ENCODE results near the gene STAT3. TPM values are rescaled to one million over a fixed set of nuclear protein-coding genes. Genes with fewer than 3 reads are reported as not detected.

STAT3 gene
- total and polyA plus RNA-seq, 2 donors (not counting 3 experiments of a cell fraction or from before 2014, with no cell fraction given): 59.1 to 124 TPM

DNA sequence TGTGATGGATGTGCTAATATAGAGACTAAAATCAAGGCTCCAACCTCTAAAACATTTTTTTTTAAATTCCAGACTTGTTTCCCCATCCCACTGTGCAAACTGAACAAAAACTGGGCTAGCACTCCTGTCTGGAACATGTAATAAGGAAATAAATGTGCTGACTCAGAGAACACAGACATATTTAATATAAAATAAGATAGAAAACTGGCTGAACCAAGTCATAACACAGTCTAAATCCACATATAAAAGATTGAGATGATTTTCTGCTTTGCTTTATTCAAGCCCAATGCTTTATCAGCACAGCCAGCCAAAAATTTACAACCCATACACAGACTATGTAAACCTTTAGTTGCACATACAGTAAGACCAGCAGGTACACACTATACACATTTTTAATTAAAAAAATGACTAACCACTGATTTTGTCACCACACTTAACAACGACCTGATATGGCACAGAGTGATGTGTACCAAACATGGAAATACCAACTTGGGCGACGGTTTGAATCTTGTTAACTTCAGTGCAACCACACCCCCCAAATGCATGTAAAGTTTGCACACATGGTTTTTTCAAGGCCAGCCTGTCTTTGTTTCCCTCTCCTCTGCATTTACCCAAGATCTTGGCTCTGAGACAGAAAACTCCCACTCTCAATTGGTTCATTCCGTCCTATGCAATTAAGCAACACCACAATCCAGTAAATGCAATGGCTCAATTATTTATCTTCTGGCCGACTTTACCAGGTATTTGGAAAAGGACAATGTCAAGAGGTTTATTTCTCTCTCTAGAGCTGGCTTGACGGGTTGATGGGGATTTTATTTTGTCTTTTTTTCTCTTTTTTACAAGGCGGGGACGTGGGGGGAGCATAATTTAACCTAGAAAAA, 1.2 kb downstream of the STAT3 start:
- FAIRE-seq (peak; percentile 63), DNase-seq (ENCODE audit: low read depth, low spot score) (peak; percentile 64)
- Histone ChIP-seq H3K27me3 (ENCODE audit: control insufficient read depth in 2 of 2, insufficient read depth in 2 of 2, low read length in 2 of 2) (no peaks in the 10 kb centered on the region), H3K4me2 (ENCODE audit: insufficient read depth, low read length) (peak overlapping the region; percentile 98), H3K4me1 (ENCODE audit: control insufficient read depth, extremely low read depth, insufficient read depth, low read length) (peaks cover 21% of the 10 kb centered on the region), H3K9me1 (replicated peaks; ENCODE audit: control insufficient read depth, extremely low read depth, insufficient read depth, low read length) (no peaks in the 10 kb centered on the region), H3K36me3 (ENCODE audit: control insufficient read depth in 2 of 2, extremely low read depth in 1 of 2, insufficient read depth in 2 of 2, low read length in 2 of 2) (no peaks in the 10 kb centered on the region), H3K79me2 (ENCODE audit: control insufficient read depth, insufficient read depth, low read length) (peaks cover 52% of the 10 kb centered on the region), H3K4me3 (replicated peaks in 1 of 3; ENCODE audit: insufficient read depth in 1 of 3, low read depth in 1 of 3, low read length in 3 of 3) (peak overlapping the region; percentile 41 to 89 (median 55)), H4K20me1 (replicated peaks; ENCODE audit: control insufficient read depth, extremely low read depth, insufficient read depth, low read length) (peaks cover 5% of the 10 kb centered on the region), H2AFZ (ENCODE audit: low read depth, low read length) (no peak overlapping the region), H3K9me3 (replicated peaks; ENCODE audit: control insufficient read depth, insufficient read depth, low read length) (no peaks in the 10 kb centered on the region), H3K9ac (replicated peaks; ENCODE audit: extremely low read depth, insufficient read depth, low read length) (peak overlapping the region; percentile 85), H3K27ac (ENCODE audit: insufficient read depth, low read depth, low read length) (peak overlapping the region; percentile 74)
- BruUV-seq (replicated peaks): TSS peak; percentile 41
- TF ChIP-seq MYC (IDR thresholded peaks at IDR 0.05; ENCODE audit: low read depth, low read length): no peak
- TF ChIP-seq POLR2AphosphoS5 (IDR thresholded peaks at IDR 0.05; ENCODE audit: insufficient read depth, low read depth, low read length): no peak
- no peak for TF ChIP-seq POLR2A (IDR thresholded peaks at IDR 0.05; ENCODE audit: low read depth, low read length)
- no peak for TF ChIP-seq FOS (IDR thresholded peaks at IDR 0.05; ENCODE audit: borderline replicate concordance, insufficient read depth, low read length)
- TF ChIP-seq EZH2 (IDR thresholded peaks at IDR 0.05; ENCODE audit: borderline replicate concordance, low read depth, low read length, severe bottlenecking): no peak
- TF ChIP-seq GATA2 (IDR thresholded peaks at IDR 0.05; ENCODE audit: insufficient read depth, insufficient read length, low read depth, low read length): no peak
- dilution Hi-C loops (cut with MboI; ENCODE audit: extremely low pct_ligation_motif_present, low sequenced_read_pairs) (no loop called here), intact Hi-C loops (cut with micrococcal nuclease) (loop anchor here (1.0 to 5.0 kb wide), 2 partner anchors 8 to 40 kb away; no protein-coding TSS in a partner anchor)
- POLR2A ChIA-PET: no interaction called here
- CTCF ChIA-PET: interaction anchor here (1.0 to 1.6 kb wide), 2 partner anchors 58 to 75 kb away, joined by 4 to 8 read pairs; no protein-coding TSS in a partner anchor

DNA sequence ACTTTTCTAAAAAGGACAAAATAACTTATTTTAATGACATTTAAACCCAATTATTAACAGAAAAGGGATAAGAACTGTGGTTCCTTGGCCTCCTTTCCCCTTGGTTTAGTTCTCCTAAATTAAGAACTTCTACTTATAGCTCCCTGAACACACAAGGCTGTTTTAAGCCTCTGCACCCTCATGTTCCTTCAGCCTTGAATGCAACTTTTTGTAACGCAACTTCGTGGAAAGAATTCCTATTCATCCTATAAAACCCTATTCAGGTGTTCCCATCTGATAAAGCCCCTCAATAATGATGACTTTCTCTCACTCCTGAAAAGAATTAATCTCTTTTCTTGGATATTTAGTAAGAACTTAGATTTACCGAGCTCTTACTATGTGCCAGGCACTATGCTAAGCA, 6.3 kb downstream of the STAT3 start:
- dilution Hi-C loops (cut with MboI; ENCODE audit: extremely low pct_ligation_motif_present, low sequenced_read_pairs): no loop called here

More for the DNA sequence above, 6.3 kb downstream of the STAT3 start:
- POLR2A ChIA-PET: no interaction called here
- H3K4me2 ChIP-seq (ENCODE audit: insufficient read depth, low read length): no peak overlapping the region
- no peak overlapping the region for H2AFZ ChIP-seq (ENCODE audit: low read depth, low read length)
- H3K9ac ChIP-seq (replicated peaks; ENCODE audit: extremely low read depth, insufficient read depth, low read length): no peak overlapping the region
- TF ChIP-seq MYC (IDR thresholded peaks at IDR 0.05; ENCODE audit: low read depth, low read length) (no peak), EZH2 (IDR thresholded peaks at IDR 0.05; ENCODE audit: borderline replicate concordance, low read depth, low read length, severe bottlenecking) (no peak), GATA2 (IDR thresholded peaks at IDR 0.05; ENCODE audit: insufficient read depth, insufficient read length, low read depth, low read length) (no peak), FOS (IDR thresholded peaks at IDR 0.05; ENCODE audit: borderline replicate concordance, insufficient read depth, low read length) (no peak), POLR2AphosphoS5 (IDR thresholded peaks at IDR 0.05; ENCODE audit: insufficient read depth, low read depth, low read length) (no peak), POLR2A (IDR thresholded peaks at IDR 0.05; ENCODE audit: low read depth, low read length) (no peak), MAX (IDR thresholded peaks at IDR 0.05; ENCODE audit: insufficient read depth, insufficient read length) (no peak), JUN (IDR thresholded peaks at IDR 0.05; ENCODE audit: borderline replicate concordance, insufficient read depth, insufficient read length, low read depth) (no peak), CTCF (IDR thresholded peaks at IDR 0.05; ENCODE audit: extremely low read depth in 1 of 2, insufficient read depth in 1 of 2, low read depth in 1 of 2, low read length in 2 of 2) (no peak)
- no TSS peak for BruUV-seq (replicated peaks)
- peaks cover 8% of the 10 kb centered on the region for H4K20me1 ChIP-seq (replicated peaks; ENCODE audit: control insufficient read depth, extremely low read depth, insufficient read depth, low read length)
- H3K27me3 ChIP-seq (ENCODE audit: control insufficient read depth in 2 of 2, insufficient read depth in 2 of 2, low read length in 2 of 2): no peaks in the 10 kb centered on the region
- no peaks in the 10 kb centered on the region for H3K36me3 ChIP-seq (ENCODE audit: control insufficient read depth in 2 of 2, extremely low read depth in 1 of 2, insufficient read depth in 2 of 2, low read length in 2 of 2)
- H3K9me3 ChIP-seq (replicated peaks; ENCODE audit: control insufficient read depth, insufficient read depth, low read length): no peaks in the 10 kb centered on the region
- H3K4me3 ChIP-seq (replicated peaks in 1 of 3; ENCODE audit: insufficient read depth in 1 of 3, low read depth in 1 of 3, low read length in 3 of 3): no peak overlapping the region
- intact Hi-C loops (cut with micrococcal nuclease): no loop called here
- DNase-seq (ENCODE audit: low read depth, low spot score) (no peak), FAIRE-seq (no peak)
- H3K79me2 ChIP-seq (ENCODE audit: control insufficient read depth, insufficient read depth, low read length): peaks cover 84% of the 10 kb centered on the region
- CTCF ChIA-PET: interaction anchor here (1.0 kb wide), 1 partner anchor 24 kb away, joined by 4 read pairs; no protein-coding TSS in a partner anchor
- H3K9me1 ChIP-seq (replicated peaks; ENCODE audit: control insufficient read depth, extremely low read depth, insufficient read depth, low read length): no peaks in the 10 kb centered on the region
- H3K4me1 ChIP-seq (ENCODE audit: control insufficient read depth, extremely low read depth, insufficient read depth, low read length): peaks cover 20% of the 10 kb centered on the region
- H3K27ac ChIP-seq (ENCODE audit: insufficient read depth, low read depth, low read length): no peak overlapping the region
